Activated T-cell treated with anti-CD3 and anti-CD28 coated beads for 4 hours (primary cell): Measurements from ENCODE around the gene A1BG.
"Not testable (repeated sequence)": the region's sequence is repeated elsewhere in the genome, so short reads cannot be mapped to it uniquely, and the experiment has no call there.

Experiments
- DNase-seq: peaks from one replicate; pipeline ENCODE4 v3.0.0-alpha.2; 2020

Gene A1BG

GRCh38 chr19:58334691-58335249, 18.5 kb downstream of the A1BG start:
- DNase-seq, result no peak

DNA sequence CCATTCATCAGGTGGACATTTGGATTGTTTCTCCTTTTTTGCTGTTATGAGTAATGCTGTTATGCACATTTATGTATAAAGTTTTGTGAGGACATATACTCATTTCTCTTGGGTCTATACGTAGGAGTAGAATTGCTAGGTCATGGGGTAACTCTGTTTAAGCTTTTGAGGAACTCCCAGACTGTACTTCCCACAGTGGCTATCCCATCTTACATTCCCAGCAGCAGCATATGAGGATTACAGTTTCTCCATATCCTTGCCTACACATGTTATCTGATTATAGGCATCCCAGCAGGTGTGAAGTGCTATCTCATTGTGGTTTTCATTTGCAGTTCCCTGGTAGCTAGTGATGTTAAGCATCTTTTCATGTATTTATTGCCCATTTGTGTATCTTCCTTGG, 20.6 kb downstream of the A1BG start:
- no peak for DNase-seq

- no peak for DNase-seq
Observed at GRCh38 chr19:58330458-58330857, 22.8 kb downstream of the A1BG start.

DNA sequence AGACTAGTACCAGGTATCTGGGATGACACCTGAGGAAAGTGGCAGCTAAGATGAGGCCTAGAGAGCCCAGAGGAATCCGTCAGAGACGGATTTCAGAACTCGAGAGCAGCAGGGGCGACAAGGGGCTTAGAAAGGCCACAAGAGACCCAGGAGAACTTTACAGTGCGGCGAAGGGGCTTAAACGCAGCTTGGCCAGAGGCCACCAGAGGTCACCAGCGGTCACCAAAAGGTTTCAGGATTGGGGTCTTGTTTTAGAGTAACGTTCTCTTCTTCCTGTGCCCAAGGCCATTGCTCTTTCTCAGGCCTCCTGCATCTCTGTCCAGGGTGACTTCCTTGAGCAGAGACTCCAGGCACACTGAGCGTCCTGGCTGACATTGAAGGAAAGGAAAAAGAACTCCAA, 24.3 kb downstream of the A1BG start:
- DNase-seq, result no peak

DNA sequence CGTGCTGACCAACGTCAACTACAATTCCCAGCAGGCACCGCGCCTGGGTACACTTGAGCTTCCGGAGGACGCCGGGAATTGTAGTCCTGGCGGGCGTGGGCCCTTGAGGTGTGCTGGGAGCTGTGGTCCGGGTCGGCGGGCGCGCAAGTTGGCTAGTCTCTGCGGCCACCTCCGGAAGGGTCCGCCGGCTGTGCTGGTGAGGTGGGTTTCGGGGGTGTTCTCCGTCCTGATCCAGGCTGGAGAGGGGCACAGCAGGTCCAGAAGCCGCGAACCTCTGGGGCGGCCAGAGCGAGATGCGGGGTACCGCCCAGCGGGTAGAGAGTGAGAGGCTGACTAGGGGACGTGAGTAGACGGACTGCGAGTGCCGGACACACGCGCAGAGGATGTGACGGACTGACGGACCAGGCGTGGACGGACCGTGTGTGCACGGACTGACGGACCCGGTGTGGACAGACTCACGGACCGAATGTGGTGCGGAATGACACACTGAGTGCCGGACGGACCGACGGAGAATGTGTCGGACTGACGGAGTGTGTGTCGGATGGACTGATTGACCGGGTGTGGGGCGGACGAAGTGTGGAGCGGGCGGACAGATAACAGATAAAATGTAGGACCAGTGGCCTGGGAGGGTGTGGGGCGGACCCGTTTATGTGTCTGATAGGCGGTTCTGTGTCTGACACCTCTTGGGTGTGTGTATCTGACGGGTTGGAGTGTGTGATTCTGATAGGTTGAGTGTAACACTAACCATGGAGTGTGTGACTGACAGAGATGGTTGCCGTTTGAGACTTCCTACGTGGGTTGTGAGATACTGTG, 26.2 kb downstream of the A1BG start, which contains the start of gene ZSCAN22:
Gene ZSCAN22, plus strand, starts transcription at position 81 of the 813 bp plus-strand sequence. CDS start 7,809 bp downstream, outside the sequence.
- DNase-seq, result peak; percentile 85

DNA sequence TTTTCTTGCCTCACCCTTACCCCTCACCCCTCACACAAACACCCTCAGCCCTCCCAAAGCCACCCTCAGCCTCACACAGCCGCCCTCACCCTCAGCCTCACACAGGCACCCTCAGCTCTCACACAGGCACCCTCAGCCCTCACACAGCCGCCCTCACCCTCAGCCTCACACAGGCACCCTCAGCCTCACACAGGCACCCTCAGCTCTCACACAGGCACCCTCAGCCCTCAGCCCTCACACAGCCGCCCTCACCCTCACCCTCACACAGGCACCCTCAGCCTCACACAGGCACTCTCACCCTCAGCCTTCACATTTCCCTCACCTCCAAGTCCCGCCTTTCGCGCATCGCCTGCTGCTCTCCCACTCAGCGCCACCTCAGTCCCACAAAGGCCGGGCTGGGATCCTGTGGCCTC, 26.8 kb downstream of the A1BG start:
- no peak for DNase-seq

DNA sequence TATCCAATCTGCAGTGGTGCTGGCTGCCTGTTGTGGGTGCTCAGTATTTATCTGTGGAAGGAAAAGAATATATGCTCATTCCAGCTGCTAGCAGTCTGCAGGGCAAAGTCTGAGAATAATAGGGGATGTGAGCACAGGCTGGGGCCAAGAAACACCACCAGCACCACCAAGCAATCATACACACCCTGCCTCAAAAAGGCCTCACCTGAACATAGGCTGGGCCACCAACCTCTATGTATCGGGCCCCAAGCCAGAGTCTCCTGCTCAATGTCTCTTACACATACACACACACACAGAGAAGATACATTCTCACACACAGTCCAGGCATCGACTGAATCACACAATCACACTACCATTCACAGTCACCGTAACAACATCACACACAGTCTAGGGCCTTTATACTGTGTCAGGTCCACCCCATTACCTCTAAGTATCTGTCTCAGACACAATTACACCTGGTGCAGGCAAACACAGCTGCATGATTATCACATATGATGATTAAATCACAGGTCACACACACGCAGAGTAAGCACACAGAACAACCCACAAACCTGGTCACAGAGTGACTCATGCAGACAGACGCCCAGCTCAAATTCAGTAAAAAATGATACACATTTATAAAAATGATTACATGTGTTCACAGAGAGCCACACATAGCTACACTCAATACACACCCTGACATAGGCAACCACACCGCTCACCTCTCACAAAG, 27.8 kb downstream of the A1BG start:
- no peak for DNase-seq

- no peak for DNase-seq
Observed at GRCh38 chr19:58319241-58319640, 34.1 kb downstream of the A1BG start.

GRCh38 chr19:58318297-58318696, 35.0 kb downstream of the A1BG start:
- DNase-seq, result no peak

GRCh38 chr19:58317476-58318072, 35.7 kb downstream of the A1BG start:
- DNase-seq, result no peak

DNA sequence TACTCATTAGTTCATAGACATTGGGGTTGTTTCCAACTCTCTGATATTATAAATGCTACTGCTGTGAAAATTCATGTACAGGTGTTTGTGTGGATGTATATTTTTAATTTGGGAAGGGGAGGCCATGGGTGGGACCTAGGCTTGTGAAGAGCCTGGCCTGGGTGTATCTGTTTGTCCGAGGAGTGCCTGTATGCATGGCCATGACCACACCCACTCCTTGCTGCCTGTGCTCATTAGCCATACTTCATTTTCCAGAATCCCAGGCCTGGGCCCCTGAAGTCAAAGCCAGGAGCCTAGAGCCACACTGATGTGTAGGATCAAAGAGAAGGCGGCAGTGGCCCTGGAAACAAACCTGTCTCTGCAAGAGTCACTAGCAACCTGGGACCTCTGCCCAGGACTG, 37.7 kb downstream of the A1BG start:
- no peak for DNase-seq

DNA sequence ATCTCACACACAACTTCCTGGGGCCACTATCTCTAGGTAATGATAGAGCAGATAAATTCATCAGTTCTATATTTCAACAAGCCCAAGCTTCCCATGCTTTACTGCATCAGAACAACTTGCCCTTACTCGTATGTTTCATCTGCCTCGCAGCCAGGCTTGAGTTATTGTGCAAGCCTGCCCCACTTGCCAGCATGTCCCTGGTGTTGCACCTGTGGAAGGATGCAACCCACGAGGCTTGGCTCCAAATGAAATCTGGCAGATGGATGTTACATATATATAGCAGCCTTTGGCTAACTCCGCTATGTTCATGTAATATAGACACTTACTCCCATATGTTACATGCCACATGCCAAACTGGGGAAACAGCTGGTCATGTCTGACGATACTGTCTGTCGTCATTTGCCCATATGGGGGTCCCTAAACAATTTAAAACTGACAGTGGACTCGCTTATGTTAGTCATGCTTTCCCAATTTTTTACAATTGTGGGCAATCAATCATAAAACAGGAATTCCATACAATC, 41.9 kb downstream of the A1BG start:
- DNase-seq, result no peak

GRCh38 chr19:58310685-58311084, 42.6 kb downstream of the A1BG start:
- not testable (repeated sequence) for DNase-seq

GRCh38 chr19:58307736-58308135, 45.6 kb downstream of the A1BG start:
- DNase-seq, result no peak

- DNase-seq, result no peak
Observed at GRCh38 chr19:58305932-58306323, 47.4 kb downstream of the A1BG start.

DNA sequence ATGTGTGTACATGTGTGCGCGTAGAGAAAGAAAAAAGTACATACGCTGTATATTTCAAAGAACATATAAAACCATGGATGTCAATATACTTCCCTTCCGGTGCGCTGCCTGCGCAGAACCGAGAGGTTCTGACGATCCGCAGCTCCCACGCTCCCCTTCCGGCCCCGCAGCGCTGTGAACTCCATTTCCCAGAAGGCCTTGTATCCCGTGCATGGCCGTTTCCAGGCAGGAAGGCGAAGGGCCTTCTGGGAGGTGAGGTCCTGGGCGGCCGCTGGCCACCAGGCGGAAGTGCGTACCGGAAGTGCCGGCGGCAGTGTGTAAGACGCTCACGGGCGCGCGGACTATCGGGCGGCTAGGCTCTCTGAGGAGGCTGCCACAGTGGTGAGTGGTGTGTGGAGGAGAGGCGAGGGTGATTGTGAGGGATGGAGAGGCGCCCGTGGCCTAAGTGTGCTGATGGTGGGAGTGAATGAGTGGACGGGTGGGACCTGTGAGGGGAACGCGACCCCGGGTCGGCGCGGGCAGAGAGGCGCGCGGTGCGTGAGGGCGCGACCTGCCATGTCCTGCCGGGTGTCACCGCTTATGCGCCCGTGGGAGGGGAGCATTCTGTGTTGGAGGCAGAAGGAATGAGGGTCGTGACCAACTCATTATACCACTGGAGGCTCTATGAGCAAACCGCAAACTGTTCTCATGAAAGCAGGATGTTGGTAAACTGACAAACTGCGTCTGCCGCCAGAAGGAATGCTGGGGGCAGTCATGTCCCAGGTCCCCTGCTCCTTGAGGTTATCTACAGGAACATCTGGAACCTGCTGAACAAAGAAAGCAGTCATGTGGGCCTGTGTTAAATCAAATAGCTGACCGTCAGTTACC, 48.0 kb downstream of the A1BG start, which contains the start of gene ERVK3-1:
Gene ERVK3-1, plus strand, starts transcription at position 313 of the 867 bp plus-strand sequence. CDS start 6,792 bp downstream, outside the sequence.
- DNase-seq, result peak; percentile 85

GRCh38 chr19:58304748-58305064, 48.6 kb downstream of the A1BG start:
- no peak for DNase-seq

DNA sequence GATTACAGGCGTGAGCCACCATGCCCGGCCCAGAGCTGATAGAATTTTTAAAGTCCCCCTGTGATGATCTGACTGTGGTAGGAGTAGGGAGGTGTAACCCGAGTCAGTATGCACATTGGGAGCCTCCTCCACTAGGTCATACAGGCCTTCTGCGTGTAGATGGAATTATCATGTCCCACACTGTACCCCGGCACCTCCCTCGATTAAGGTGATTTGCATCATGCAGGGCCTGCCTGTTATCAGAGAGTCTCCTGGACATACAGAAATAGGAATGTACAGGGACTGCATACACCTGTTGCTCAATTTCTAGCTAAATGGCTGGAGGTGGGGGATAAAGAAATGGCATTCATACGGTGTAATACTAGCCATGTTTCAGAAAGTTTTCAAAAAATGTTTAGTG, 49.0 kb downstream of the A1BG start:
- DNase-seq, result no peak

DNA sequence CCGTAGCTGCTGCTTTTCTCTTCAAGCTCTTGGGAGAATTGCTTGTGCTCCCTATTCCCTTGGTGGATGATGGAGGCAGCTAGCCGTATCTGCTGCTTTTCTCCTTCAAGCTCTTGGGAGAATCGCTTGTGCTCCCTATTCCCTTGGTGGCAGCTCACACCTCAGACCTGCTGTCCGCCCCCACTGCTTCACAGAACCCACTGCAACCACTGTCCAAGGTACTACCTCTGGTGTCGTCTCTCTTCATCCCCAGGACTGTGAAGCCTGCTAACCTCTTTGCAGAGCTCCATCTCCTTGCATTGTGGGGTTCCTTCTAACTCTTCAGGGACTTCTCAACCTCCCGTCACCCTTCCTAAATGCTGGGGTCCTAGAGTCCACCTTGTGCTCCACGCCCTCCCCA, 52.7 kb downstream of the A1BG start:
- no peak for DNase-seq

DNA sequence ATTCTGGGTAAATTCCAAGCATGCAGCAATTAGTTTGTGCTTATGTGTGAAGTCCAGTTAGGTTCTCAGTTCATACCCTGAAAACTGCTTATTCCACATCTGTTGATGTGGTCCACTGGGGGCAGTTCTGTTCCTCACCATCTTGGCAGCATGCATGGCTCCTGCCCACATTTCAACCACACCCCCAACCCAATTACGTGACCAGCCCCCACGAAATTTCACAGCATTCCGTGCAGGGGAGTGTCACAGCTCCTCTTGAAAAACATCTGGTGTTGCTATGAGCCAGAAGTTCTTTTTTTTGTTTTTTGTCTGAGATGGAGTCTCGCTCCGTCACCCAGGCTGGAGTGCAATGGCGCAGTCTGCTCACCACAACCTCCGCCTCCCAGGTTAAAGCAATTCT, 57.2 kb downstream of the A1BG start:
- DNase-seq, result no peak
